GM12892 (cell line): ENCODE measurements around the gene AKT3.

Experiments used
- POLR2A ChIP-seq: IDR thresholded peaks from 2 replicates; pipeline ENCODE4 v1.6.1; 2011; ENCODE audit warnings: low read depth, low read length, control low read depth
- POLR2AphosphoS5 ChIP-seq: IDR thresholded peaks from 2 replicates; pipeline ENCODE4 v1.6.1; 2011; ENCODE audit warnings: low read depth, low read length, control low read depth
- TAF1 ChIP-seq: IDR thresholded peaks from 2 replicates; pipeline ENCODE4 v1.6.1; 2011; ENCODE audit warnings: low read depth, mild to moderate bottlenecking, control low read depth, low read length, borderline replicate concordance

DNA sequence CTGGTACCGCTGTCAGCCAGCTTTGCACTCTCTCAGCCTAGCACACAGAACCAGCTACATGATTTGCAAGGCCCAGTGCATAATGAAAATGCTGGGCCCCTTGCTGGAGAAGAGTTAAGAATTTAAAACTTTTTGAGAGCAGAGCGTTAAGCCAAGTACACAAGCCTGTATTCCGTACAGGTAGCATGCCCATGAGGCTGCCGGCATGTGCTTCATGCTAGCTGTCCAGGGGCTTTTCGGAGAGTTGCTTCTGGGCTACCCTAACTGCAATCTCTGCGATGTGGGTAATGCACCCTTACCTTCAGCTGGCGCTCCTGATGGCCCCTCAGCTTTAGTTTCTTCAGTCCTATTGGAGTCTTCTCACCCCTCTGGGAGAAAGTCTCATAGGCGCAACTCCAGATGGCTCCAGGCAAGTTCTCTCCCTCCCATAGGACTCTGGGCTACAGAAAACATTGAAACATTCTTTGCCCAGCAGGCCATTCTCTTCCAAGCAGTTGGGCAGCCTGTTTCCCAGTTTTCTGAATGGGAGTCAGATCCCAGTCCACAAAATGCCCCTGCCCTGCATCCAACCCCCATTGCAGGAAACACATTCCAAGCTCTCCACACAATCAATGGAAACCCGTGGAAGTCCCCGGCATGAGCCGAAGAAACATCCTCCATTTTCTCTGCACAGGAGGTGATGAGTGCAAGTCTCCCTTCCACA lies 5.7 kb upstream of the AKT3 start:
- TF ChIP-seq POLR2AphosphoS5: no peak
- TF ChIP-seq TAF1: no peak
- no peak for TF ChIP-seq POLR2A
